Measurements from ENCODE around the gene ESR2.

DNA sequence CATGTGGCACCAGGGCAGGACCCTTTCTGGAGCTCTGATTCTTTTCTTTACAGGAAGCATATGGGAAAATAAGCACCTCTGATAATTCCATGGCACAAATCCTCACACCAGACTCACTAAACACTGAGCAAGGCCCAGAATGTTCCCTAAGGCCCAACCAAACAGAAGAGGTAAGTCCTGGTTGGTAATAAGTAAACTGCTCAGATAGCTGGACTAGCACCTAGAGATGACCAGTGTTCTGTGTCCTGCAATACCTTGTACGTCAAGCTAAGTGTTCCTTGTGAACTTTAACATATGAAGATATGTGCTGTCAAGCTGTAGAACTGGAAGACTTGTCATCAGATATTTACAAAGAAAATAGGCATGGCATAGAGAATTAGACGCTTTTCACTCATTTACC is 186.7 kb downstream of the ESR2 start:
- TF ChIP-seq, protein P1, sequence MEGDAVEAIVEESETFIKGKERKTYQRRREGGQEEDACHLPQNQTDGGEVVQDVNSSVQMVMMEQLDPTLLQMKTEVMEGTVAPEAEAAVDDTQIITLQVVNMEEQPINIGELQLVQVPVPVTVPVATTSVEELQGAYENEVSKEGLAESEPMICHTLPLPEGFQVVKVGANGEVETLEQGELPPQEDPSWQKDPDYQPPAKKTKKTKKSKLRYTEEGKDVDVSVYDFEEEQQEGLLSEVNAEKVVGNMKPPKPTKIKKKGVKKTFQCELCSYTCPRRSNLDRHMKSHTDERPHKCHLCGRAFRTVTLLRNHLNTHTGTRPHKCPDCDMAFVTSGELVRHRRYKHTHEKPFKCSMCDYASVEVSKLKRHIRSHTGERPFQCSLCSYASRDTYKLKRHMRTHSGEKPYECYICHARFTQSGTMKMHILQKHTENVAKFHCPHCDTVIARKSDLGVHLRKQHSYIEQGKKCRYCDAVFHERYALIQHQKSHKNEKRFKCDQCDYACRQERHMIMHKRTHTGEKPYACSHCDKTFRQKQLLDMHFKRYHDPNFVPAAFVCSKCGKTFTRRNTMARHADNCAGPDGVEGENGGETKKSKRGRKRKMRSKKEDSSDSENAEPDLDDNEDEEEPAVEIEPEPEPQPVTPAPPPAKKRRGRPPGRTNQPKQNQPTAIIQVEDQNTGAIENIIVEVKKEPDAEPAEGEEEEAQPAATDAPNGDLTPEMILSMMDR (IDR thresholded peaks at IDR 0.05; ENCODE audit: poor library complexity), result no peak
- TF ChIP-seq EZH2phosphoT487 (IDR thresholded peaks at IDR 0.05; ENCODE audit: low read depth, severe bottlenecking, unreplicated experiment), result no peak

All from hepatocyte (in vitro differentiated cells).